HEK293T (cell line): ENCODE measurements around the gene BRAF.

Experiments
- CTCF ChIA-PET: fragments of 350-600 bp; formaldehyde crosslinking; extraction: SDS; loops from one replicate; lab custom pipeline; 2021; ENCODE audit warnings: antibody characterized with exemption, inconsistent platforms; lab: Yijun Ruan, JAX
- POLR2A ChIA-PET: fragments of 350-600 bp; formaldehyde crosslinking; extraction: SDS; loops from one replicate; lab custom pipeline; 2020; ENCODE audit warnings: antibody characterized with exemption, inconsistent platforms; lab: Yijun Ruan, JAX
- DNase-seq: peaks from one replicate; pipeline ENCODE4 v3.0.0; 2012; ENCODE audit warnings: mixed read lengths; ENCODE audit errors: extremely low spot score
- ARNT ChIP-seq: fragments of 450-650 bp; IDR thresholded peaks from 2 replicates; pipeline ENCODE4 v1.6.1; 2017; ENCODE audit warnings: mild to moderate bottlenecking
- BHLHE40 ChIP-seq: fragments of 450-650 bp; IDR thresholded peaks from 2 replicates; pipeline ENCODE4 v1.6.1; 2016; ENCODE audit warnings: mild to moderate bottlenecking, moderate library complexity, borderline replicate concordance
- CTBP1 ChIP-seq: fragments of 450-650 bp; IDR thresholded peaks from 2 replicates; pipeline ENCODE4 v1.6.1; 2016; ENCODE audit warnings: borderline replicate concordance
- ELF4 ChIP-seq: fragments of 450-650 bp; IDR thresholded peaks from 2 replicates; pipeline ENCODE4 v1.6.1; 2017; ENCODE audit warnings: antibody characterized with exemption
- FOXA1 ChIP-seq: fragments of 450-650 bp; IDR thresholded peaks from 2 replicates; pipeline ENCODE4 v1.6.1; 2016; ENCODE audit warnings: mild to moderate bottlenecking
- FOXK2 ChIP-seq: fragments of 450-650 bp; IDR thresholded peaks from 2 replicates; pipeline ENCODE4 v1.6.1; 2016; ENCODE audit warnings: mild to moderate bottlenecking
- FOXM1 ChIP-seq: fragments of 450-650 bp; IDR thresholded peaks from 2 replicates; pipeline ENCODE4 v1.6.1; 2017; ENCODE audit warnings: mild to moderate bottlenecking, borderline replicate concordance
- HDGF ChIP-seq: fragments of 450-650 bp; IDR thresholded peaks from 2 replicates; pipeline ENCODE4 v1.6.1; 2017; ENCODE audit warnings: antibody characterized with exemption, borderline replicate concordance
- L3MBTL2 ChIP-seq: fragments of 450-650 bp; conservative IDR thresholded peaks from 2 replicates; pipeline ENCODE4 v1.6.1; 2016; ENCODE audit warnings: mild to moderate bottlenecking
- LEF1 ChIP-seq: fragments of 450-650 bp; IDR thresholded peaks from 2 replicates; pipeline ENCODE4 v1.6.1; 2017; ENCODE audit warnings: mild to moderate bottlenecking, borderline replicate concordance
- NFRKB ChIP-seq: fragments of 450-650 bp; IDR thresholded peaks from 2 replicates; pipeline ENCODE4 v1.6.1; 2016; ENCODE audit warnings: mild to moderate bottlenecking, moderate library complexity
- SP1 ChIP-seq: fragments of 450-650 bp; IDR thresholded peaks from 2 replicates; pipeline ENCODE4 v1.6.1; 2017
- SUZ12 ChIP-seq: fragments of 450-650 bp; IDR thresholded peaks from 2 replicates; pipeline ENCODE4 v1.6.1; 2016; ENCODE audit warnings: mild to moderate bottlenecking
- TARDBP ChIP-seq: fragments of 450-650 bp; IDR thresholded peaks from 2 replicates; pipeline ENCODE4 v1.6.1; 2016
- ZNF384 ChIP-seq: fragments of 450-650 bp; IDR thresholded peaks from 2 replicates; pipeline ENCODE4 v1.6.1; 2016
- TF ChIP-seq, protein P1 (sequence below): fragments of 450-650 bp; IDR thresholded peaks from 2 replicates; pipeline ENCODE4 v1.6.1; 2016

Gene BRAF

DNA sequence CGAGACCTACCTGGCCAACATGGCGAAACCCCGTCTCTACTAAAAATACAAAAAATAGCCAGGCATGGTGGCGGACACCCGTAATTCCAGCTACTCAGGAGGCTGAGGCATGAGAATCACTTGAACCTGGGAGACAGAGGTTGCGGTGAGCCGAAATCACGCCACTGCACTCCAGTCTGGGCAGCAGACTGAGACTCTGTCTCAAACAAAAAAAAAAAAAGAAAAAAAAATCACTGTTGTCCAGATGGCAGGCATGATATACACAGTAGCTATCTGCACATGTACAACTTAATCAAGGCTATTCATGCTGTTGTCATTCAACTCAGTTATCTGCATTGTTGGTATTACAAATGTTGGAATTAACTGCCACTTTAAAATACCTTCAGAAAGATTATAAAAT is 55.3 kb downstream of the BRAF start:
- POLR2A ChIA-PET: no interaction called here
- DNase-seq: no peak
- CTCF ChIA-PET: interaction anchor here (0.7 kb wide), 1 partner anchor 18 kb away, joined by 4 read pairs; no protein-coding TSS in a partner anchor
- no peak for TF ChIP-seq SP1
- TF ChIP-seq CTBP1: no peak
- no peak for TF ChIP-seq HDGF
- TF ChIP-seq, protein P1, sequence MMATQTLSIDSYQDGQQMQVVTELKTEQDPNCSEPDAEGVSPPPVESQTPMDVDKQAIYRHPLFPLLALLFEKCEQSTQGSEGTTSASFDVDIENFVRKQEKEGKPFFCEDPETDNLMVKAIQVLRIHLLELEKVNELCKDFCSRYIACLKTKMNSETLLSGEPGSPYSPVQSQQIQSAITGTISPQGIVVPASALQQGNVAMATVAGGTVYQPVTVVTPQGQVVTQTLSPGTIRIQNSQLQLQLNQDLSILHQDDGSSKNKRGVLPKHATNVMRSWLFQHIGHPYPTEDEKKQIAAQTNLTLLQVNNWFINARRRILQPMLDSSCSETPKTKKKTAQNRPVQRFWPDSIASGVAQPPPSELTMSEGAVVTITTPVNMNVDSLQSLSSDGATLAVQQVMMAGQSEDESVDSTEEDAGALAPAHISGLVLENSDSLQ: no peak
- no peak for TF ChIP-seq L3MBTL2
- TF ChIP-seq ARNT: no peak
- TF ChIP-seq FOXK2: no peak
- no peak for TF ChIP-seq FOXA1
- TF ChIP-seq LEF1: no peak
- TF ChIP-seq ELF4: no peak
- TF ChIP-seq ZNF384: no peak
- no peak for TF ChIP-seq NFRKB
- no peak for TF ChIP-seq TARDBP
- TF ChIP-seq SUZ12: no peak
- TF ChIP-seq BHLHE40: no peak
- no peak for TF ChIP-seq FOXM1

DNA sequence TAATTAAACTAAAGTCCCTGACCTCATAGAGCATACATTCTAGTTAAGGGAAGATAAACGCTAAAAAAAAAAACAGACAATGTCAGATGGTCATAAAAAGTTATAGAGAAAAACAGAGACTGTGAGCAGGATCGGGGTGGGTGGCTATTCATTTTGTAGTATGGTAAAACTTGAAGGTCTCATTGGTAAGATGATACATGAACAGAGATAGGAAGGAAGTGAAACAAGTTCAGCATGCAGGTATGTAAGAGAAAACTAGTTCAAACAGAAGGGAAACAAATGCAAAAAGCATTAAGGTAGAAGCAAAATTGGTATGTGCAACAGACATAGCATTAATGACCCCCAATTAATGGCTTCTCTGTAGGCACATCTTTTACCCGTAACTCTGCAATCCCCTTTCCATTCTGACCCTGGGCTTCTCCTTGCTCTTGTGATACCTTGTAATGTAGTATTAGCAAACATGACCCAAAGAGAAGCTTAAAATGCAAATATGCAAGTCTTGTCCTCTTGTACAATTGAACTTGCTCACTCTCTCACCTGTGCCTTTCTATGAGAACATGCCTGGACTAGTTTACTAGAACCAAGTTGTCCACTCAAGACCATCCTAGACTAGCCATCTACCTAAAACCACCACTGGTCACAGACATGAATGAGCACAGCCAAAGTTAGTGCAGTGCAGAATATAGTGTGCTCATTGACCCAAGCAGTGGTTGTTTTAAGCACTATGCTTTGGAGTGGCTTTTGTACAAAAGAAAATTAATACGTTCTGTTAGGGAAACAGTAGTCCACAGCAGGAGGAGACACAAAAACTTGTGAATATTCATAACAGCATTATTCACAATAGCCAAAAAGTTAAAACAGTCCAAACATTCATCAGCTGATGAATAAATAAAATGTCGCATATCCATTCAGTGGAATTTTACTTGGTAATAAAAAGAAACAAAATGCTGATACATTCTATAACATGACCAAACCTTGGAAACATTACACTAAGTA is 57.0 kb downstream of the BRAF start:
- TF ChIP-seq, protein P1: no peak
- TF ChIP-seq SUZ12 (no peak), TARDBP (no peak), NFRKB (no peak), LEF1 (no peak), ARNT (no peak), ELF4 (no peak), L3MBTL2 (no peak), HDGF (no peak), CTBP1 (no peak), ZNF384 (no peak), BHLHE40 (no peak), FOXA1 (no peak), SP1 (no peak), FOXM1 (no peak), FOXK2 (no peak)
- no peak for DNase-seq
- ChIA-PET POLR2A (interaction anchor here (1.4 kb wide), 1 partner anchor 56 kb away, joined by 5 read pairs; the partner anchor contains the start of gene BRAF), CTCF (no interaction called here)

DNA sequence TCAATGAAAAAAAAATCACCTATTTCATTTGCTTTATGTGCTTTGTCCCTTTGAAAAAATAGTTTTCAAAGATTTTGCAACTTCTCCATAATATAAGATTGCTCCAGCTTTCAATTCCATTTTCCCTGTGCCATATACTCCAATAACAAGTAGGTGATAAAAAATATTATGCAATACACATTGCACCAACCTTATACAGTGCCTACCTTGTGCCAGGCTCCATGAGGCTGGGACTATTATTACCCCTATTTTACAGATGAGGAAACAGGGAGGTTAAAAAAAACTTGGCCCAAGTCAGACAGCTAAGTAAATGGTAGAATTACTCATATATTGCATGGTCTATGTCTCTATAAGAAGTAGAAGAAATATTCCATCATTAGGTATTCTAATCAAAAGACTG is 57.8 kb downstream of the BRAF start:
- DNase-seq: no peak
- POLR2A ChIA-PET: no interaction called here
- CTCF ChIA-PET: no interaction called here
- TF ChIP-seq FOXM1: no peak

DNA sequence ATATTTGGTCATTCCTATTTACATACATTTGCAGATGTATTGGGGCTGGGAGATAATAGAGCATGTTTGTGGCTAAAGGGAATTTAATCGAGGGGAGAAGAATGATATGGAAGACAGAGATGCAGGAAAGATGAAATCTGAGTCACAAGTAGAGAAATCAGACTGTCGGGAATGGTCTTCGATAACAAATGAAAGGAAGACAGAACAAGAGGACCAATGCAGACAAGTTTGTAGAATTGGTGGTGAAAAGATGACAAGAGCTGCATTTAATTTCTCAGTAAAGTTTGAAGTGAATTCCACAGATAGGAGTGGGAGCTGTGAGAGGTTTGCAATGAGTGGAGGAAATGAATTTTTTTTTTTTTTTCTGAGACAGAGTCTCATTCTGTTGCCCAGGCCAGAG is 60.0 kb downstream of the BRAF start:
- no peak for TF ChIP-seq ELF4
- TF ChIP-seq FOXA1: no peak
- no peak for TF ChIP-seq ZNF384
- TF ChIP-seq TARDBP: no peak
- TF ChIP-seq SP1: no peak
- TF ChIP-seq CTBP1: no peak
- TF ChIP-seq FOXK2: no peak
- no peak for TF ChIP-seq SUZ12
- TF ChIP-seq BHLHE40: no peak
- no peak for TF ChIP-seq FOXM1
- TF ChIP-seq ARNT: no peak
- TF ChIP-seq, protein P1: no peak
- TF ChIP-seq L3MBTL2: no peak
- no peak for TF ChIP-seq NFRKB
- no peak for TF ChIP-seq HDGF
- no peak for TF ChIP-seq LEF1
- CTCF ChIA-PET: no interaction called here
- POLR2A ChIA-PET: interaction anchor here (0.9 kb wide), 1 partner anchor 19 kb away, joined by 3 read pairs; no protein-coding TSS in a partner anchor
- DNase-seq: no peak

DNA sequence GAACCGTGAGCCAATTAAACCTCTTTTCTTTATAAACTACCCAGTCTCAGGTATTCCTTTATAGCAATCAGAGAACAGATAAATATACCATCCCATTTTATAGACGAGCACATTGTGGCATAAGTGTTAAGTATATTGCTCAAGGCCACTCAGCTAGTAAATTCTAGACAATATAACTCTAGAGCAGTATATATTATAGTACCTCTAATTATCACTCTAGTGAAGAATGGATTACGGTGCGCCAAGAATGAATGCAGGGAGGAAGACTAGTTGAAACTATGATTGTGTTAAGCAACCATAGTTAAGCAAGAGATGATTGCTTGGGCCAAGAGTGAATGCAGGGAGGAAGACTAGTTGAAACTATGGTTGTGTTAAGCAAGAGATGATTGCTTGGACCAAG is 60.9 kb downstream of the BRAF start:
- DNase-seq: no peak
- POLR2A ChIA-PET: interaction anchor here (0.9 kb wide), 1 partner anchor 20 kb away, joined by 3 read pairs; no protein-coding TSS in a partner anchor
- CTCF ChIA-PET: no interaction called here
- TF ChIP-seq FOXM1: no peak

DNA sequence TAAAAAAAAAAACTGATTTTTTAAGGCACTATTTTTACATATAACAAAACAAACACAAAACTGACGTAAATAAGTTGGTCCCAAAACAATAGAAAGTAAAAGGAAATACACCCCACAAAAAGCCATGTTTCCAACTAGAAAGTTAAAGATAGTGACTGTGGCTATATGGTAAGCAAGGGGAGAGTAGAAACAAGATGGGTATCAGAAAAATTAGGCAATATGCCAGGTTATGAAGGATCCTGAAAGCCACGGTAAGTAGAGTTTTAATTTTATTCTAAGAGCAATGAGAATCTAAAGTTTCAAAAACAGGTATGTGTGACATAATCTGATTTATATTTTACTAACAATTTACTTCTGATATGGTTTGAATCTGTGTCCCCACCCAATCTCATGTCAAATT is 61.5 kb downstream of the BRAF start:
- no peak for DNase-seq
- TF ChIP-seq CTBP1: no peak
- no peak for TF ChIP-seq FOXM1
- TF ChIP-seq, protein P1: no peak
- TF ChIP-seq SUZ12: no peak
- TF ChIP-seq FOXA1: no peak
- no peak for TF ChIP-seq L3MBTL2
- no peak for TF ChIP-seq ZNF384
- no peak for TF ChIP-seq LEF1
- TF ChIP-seq TARDBP: no peak
- no peak for TF ChIP-seq FOXK2
- TF ChIP-seq SP1: no peak
- TF ChIP-seq HDGF: no peak
- no peak for TF ChIP-seq NFRKB
- TF ChIP-seq ARNT: no peak
- TF ChIP-seq BHLHE40: no peak
- TF ChIP-seq ELF4: no peak
- CTCF ChIA-PET: no interaction called here
- POLR2A ChIA-PET: no interaction called here
